Measurements from ENCODE around the gene FHIT. TPM values are rescaled to one million over a fixed set of nuclear protein-coding genes. Genes with fewer than 3 reads are reported as not detected.
"Not testable (repeated sequence)": the region's sequence is repeated elsewhere in the genome, so short reads cannot be mapped to it uniquely, and the experiment has no call there.

Gene FHIT
- polyA plus RNA-seq, 1 donor: 35.8 TPM

DNA sequence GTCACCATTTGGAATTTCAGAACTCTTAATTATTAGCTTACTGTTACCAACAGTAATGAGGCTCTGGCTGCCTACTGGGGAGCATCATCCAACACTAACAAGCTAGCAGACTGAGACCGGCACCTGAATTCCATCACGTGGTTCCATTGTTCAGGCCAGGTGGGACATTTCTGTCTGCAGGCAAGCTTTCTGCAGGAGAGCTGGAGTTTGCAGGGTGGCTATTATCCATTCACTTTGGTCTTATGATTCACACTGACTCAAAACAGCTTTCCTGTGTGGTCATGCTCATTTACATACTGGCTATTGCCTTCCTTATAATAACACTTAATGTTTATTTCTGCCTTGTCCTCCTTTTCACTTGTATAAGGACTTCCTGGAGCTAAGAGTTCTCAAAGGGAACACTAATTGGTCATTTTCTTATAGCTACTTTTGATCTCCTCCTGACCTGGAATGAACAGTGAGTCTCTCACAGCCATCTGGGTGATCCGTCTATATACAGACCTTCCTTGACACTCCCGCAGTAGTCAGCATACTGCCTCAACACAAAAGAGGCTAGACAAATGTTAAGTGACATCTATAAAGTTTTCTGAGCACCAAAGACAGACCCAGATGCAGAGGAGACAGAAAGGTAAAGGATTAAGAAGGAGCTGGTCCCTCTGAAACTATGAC, 695.4 kb downstream of the FHIT start:
- H3K27me3 ChIP-seq (ENCODE audit: control insufficient read depth, insufficient read depth, low read length): no peaks in the 10 kb centered on the region
- no peak overlapping the region for H3K4me3 ChIP-seq (ENCODE audit: low read length)
- DNase-seq: no peak
- H3K4me1 ChIP-seq (ENCODE audit: control insufficient read depth, insufficient read depth, low read length): no peaks in the 10 kb centered on the region
- H3K36me3 ChIP-seq (ENCODE audit: control insufficient read depth, insufficient read depth, low read length): no peaks in the 10 kb centered on the region
- H3K27ac ChIP-seq (ENCODE audit: low read length): no peak overlapping the region
- no CpG with 5 or more reads among the region's 4 CpGs for WGBS (ENCODE audit: insufficient coverage, low lambda C conversion rate)
- H3K9me3 ChIP-seq (ENCODE audit: control insufficient read depth, low read depth, low read length): no peaks in the 10 kb centered on the region

DNA sequence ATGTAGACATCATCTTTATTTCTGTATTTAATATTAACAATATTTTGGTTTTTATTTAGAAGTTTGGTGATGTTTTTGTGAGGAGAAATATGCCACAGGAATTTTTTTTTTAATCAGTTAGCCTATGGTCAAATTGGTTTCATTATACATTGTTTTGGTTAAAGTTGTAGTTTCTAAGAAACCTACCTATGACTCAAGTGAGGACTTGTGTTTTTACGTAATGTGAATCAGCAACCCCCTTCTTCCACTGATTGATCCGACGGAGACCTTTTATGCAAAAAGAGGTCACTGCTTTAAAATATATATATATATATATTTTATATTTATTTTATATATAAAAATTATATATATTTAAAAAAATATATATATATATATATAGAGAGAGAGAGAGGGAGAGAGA, 698.1 kb downstream of the FHIT start:
- no peak overlapping the region for H3K27ac ChIP-seq (ENCODE audit: low read length)
- WGBS (ENCODE audit: insufficient coverage, low lambda C conversion rate): no CpG with 5 or more reads among the region's 3 CpGs
- H3K4me1 ChIP-seq (ENCODE audit: control insufficient read depth, insufficient read depth, low read length): no peaks in the 10 kb centered on the region
- no peak overlapping the region for H3K4me3 ChIP-seq (ENCODE audit: low read length)
- H3K36me3 ChIP-seq (ENCODE audit: control insufficient read depth, insufficient read depth, low read length): no peaks in the 10 kb centered on the region
- no peak for DNase-seq
- H3K27me3 ChIP-seq (ENCODE audit: control insufficient read depth, insufficient read depth, low read length): no peaks in the 10 kb centered on the region
- H3K9me3 ChIP-seq (ENCODE audit: control insufficient read depth, low read depth, low read length): no peaks in the 10 kb centered on the region

DNA sequence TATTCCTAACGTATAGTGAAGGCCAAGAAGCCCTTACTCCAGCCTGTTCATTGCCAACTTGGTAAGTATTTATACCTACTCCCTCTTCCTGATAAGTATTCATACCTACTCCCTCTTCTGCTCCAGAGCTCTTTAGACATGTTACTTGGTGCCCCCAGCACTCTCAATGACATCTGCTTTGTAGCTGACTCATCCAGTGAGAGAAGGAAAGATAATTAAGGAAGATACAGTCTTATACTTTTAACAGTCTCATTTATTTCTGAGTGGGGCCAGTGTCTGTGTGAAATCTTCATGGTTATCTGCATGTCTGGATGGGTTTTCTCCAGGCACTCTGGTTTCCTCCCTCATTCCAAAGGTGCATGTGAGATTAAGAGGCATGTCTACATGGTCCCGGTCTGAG, 698.7 kb downstream of the FHIT start:
- Histone ChIP-seq H3K27me3 (ENCODE audit: control insufficient read depth, insufficient read depth, low read length) (no peaks in the 10 kb centered on the region), H3K4me3 (ENCODE audit: low read length) (no peak overlapping the region), H3K27ac (ENCODE audit: low read length) (no peak overlapping the region), H3K9me3 (ENCODE audit: control insufficient read depth, low read depth, low read length) (no peaks in the 10 kb centered on the region), H3K4me1 (ENCODE audit: control insufficient read depth, insufficient read depth, low read length) (no peaks in the 10 kb centered on the region), H3K36me3 (ENCODE audit: control insufficient read depth, insufficient read depth, low read length) (no peaks in the 10 kb centered on the region)
- no CpG with 5 or more reads among the region's 2 CpGs for WGBS (ENCODE audit: insufficient coverage, low lambda C conversion rate)
- DNase-seq: no peak

DNA sequence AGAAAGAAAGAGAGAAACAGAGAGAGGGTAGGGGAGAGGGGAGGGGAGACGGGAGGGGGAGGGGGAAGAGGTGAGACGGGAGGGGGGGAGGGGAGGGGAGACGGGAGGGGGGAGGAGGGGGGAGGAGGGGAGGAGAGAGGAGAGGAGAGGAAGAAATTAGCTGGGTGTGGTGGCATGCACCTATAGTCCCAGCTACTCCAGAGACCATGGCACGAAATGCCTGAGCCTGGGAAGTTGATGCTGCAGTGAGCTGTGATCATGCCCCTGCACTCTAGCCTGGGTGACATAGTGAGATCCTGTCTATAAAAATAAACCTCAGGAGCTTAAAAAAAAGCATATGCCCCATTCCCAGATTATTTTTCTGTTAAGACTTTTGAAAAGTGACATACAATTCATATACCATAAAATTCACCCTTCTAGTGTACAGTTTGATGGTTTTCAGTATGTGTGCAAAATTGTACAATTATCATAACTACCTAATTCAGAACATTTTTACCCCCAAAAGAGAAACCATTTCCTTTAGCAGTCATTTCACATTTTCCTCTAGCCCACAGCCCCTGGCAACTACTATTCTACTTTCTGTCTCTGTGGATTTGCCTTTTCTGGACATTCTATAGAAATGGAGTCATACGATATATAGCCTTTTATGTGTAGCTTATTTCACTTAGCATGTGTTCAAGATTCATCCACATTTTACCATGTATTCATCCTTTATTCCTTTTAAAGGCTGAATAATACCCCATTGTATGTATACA, 699.6 kb downstream of the FHIT start:
- no peak for DNase-seq
- no peaks in the 10 kb centered on the region for H3K9me3 ChIP-seq (ENCODE audit: control insufficient read depth, low read depth, low read length)
- no peaks in the 10 kb centered on the region for H3K4me1 ChIP-seq (ENCODE audit: control insufficient read depth, insufficient read depth, low read length)
- H3K4me3 ChIP-seq (ENCODE audit: low read length): no peak overlapping the region
- H3K27ac ChIP-seq (ENCODE audit: low read length): no peak overlapping the region
- no peaks in the 10 kb centered on the region for H3K27me3 ChIP-seq (ENCODE audit: control insufficient read depth, insufficient read depth, low read length)
- no peaks in the 10 kb centered on the region for H3K36me3 ChIP-seq (ENCODE audit: control insufficient read depth, insufficient read depth, low read length)
- no CpG with 5 or more reads among the region's 5 CpGs for WGBS (ENCODE audit: insufficient coverage, low lambda C conversion rate)

DNA sequence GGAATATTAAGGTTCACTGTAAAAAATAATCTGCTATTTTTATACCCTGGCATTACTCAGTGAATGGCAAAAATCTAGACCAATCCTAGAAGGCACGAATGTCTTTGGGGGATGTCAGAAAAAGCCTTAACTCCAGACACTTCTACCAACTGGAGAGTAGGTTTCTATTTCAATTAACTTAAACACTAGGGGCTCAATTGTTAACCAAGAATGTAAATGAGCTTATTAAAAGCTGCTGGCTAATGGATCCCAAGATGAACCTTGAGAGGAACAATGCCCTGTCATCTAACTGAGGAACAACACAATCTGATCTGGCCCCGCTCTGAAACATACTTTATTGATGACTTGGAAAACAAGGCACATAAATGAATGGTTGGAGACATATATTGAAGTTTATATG, 701.4 kb downstream of the FHIT start:
- Histone ChIP-seq H3K4me1 (ENCODE audit: control insufficient read depth, insufficient read depth, low read length) (no peaks in the 10 kb centered on the region), H3K4me3 (ENCODE audit: low read length) (no peak overlapping the region), H3K36me3 (ENCODE audit: control insufficient read depth, insufficient read depth, low read length) (no peaks in the 10 kb centered on the region), H3K27me3 (ENCODE audit: control insufficient read depth, insufficient read depth, low read length) (no peaks in the 10 kb centered on the region), H3K27ac (ENCODE audit: low read length) (no peak overlapping the region), H3K9me3 (ENCODE audit: control insufficient read depth, low read depth, low read length) (no peaks in the 10 kb centered on the region)
- DNase-seq: no peak
- no CpG with 5 or more reads among the region's 2 CpGs for WGBS (ENCODE audit: insufficient coverage, low lambda C conversion rate)

DNA sequence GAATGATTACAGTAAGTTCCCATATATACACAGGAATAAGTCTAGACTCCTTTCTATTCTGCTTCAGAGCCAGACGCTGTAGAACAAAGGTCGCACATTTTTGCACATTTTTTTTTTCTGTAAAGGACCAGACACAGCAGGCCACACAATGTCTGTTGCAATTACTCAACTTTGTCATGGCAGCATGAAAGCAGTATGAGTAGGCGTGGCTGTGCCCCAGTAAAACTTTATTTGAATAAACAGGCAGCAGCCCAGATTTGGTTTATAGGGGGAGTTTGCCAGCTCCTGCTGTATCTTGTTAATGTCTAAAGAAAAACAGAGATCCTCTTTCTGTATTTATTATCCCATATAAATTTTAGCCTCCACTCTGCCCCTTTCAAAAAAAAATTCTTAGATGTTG, 708.3 kb downstream of the FHIT start:
- DNase-seq: no peak
- Histone ChIP-seq H3K4me3 (ENCODE audit: low read length) (no peak overlapping the region), H3K36me3 (ENCODE audit: control insufficient read depth, insufficient read depth, low read length) (no peaks in the 10 kb centered on the region), H3K27me3 (ENCODE audit: control insufficient read depth, insufficient read depth, low read length) (no peaks in the 10 kb centered on the region), H3K27ac (ENCODE audit: low read length) (no peak overlapping the region), H3K4me1 (ENCODE audit: control insufficient read depth, insufficient read depth, low read length) (no peaks in the 10 kb centered on the region), H3K9me3 (ENCODE audit: control insufficient read depth, low read depth, low read length) (no peaks in the 10 kb centered on the region)
- WGBS (ENCODE audit: insufficient coverage, low lambda C conversion rate): 90% methylated on average over 2 of the region's 3 CpGs

DNA sequence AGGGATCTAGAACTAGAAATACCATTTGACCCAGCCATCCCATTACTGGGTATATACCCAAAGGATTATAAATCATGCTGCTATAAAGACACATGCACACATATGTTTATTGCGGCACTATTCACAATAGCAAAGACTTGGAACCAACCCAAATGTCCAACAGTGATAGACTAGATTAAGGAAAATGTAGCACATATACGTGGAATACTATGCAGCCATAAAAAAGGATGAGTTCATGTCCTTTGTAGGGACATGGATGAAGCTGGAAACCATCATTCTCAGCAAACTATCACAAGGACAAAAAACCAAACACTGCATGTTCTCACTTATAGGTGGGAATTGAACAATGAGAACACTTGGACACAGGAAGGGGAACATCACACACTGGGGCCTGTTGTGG, 711.9 kb downstream of the FHIT start:
- not testable (repeated sequence) for H3K36me3 ChIP-seq (ENCODE audit: control insufficient read depth, insufficient read depth, low read length); DNase-seq; H3K27me3 ChIP-seq (ENCODE audit: control insufficient read depth, insufficient read depth, low read length); H3K4me1 ChIP-seq (ENCODE audit: control insufficient read depth, insufficient read depth, low read length); H3K4me3 ChIP-seq (ENCODE audit: low read length); H3K27ac ChIP-seq (ENCODE audit: low read length); H3K9me3 ChIP-seq (ENCODE audit: control insufficient read depth, low read depth, low read length)
- no CpG with 5 or more reads among the region's 2 CpGs for WGBS (ENCODE audit: insufficient coverage, low lambda C conversion rate)

DNA sequence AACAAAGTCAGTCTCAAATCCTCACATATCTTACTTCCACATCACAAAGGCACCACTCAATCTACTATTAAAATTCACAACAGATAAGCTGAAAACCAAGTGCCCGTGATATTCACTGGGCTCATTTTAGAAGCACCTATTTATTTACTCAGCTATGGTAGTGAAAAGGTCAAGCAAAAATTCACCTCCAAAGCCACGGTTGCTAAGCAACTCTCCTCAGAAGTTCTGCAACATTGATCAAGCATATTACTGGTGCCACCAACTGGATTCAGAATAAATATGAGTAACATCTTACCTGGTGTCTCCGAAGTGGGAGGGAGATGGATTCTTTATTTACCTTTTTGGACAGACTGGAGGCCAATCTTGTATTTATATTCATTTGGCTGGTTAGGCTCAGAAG, 714.8 kb downstream of the FHIT start:
- no peak overlapping the region for H3K27ac ChIP-seq (ENCODE audit: low read length)
- H3K9me3 ChIP-seq (ENCODE audit: control insufficient read depth, low read depth, low read length): no peaks in the 10 kb centered on the region
- no peaks in the 10 kb centered on the region for H3K27me3 ChIP-seq (ENCODE audit: control insufficient read depth, insufficient read depth, low read length)
- no CpG with 5 or more reads among the region's 3 CpGs for WGBS (ENCODE audit: insufficient coverage, low lambda C conversion rate)
- no peaks in the 10 kb centered on the region for H3K36me3 ChIP-seq (ENCODE audit: control insufficient read depth, insufficient read depth, low read length)
- H3K4me1 ChIP-seq (ENCODE audit: control insufficient read depth, insufficient read depth, low read length): no peaks in the 10 kb centered on the region
- no peak overlapping the region for H3K4me3 ChIP-seq (ENCODE audit: low read length)
- no peak for DNase-seq

DNA sequence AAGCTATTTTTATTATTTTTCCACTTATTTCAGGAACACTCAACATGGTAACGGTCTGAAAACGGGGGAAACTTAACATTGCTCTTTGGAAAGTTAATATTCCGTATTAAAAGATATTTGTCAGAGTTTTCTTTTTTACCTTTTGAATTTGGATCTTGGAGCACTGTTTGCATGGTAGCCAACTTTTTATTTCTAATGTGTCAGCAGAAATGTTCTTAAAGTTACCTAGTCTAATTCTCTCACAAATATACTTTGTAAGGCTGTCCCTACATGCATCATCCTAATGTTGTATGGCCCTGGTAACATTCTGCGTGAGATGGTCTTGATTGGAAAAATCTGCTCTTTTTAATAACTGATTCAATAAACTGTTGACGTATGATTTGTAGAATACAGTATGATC, 719.5 kb downstream of the FHIT start:
- no peak for DNase-seq
- no peaks in the 10 kb centered on the region for H3K36me3 ChIP-seq (ENCODE audit: control insufficient read depth, insufficient read depth, low read length)
- no peaks in the 10 kb centered on the region for H3K27me3 ChIP-seq (ENCODE audit: control insufficient read depth, insufficient read depth, low read length)
- H3K4me3 ChIP-seq (ENCODE audit: low read length): no peak overlapping the region
- H3K27ac ChIP-seq (ENCODE audit: low read length): no peak overlapping the region
- no peaks in the 10 kb centered on the region for H3K4me1 ChIP-seq (ENCODE audit: control insufficient read depth, insufficient read depth, low read length)
- 100% methylated on average over 4 of the region's 5 CpGs for WGBS (ENCODE audit: insufficient coverage, low lambda C conversion rate)
- no peaks in the 10 kb centered on the region for H3K9me3 ChIP-seq (ENCODE audit: control insufficient read depth, low read depth, low read length)

DNA sequence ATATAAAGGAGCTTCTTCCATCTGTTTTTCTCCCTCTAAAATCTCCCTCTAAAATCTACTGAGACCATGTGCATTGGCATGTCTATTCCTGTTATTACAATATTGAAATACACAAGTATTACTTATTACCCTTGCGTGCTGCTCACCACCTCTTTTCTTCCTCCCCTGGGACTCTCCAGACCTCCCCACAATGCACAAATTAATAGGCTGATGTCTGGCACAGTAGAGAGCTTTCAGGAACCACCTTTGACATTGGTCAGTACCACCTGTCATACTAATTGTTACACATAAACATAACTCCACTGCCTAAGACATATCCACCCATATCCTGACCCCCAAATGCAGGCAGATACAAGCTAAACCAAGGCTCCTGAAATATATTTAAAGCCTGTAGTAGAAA, 722.6 kb downstream of the FHIT start:
- no CpG with 5 or more reads among the region's 1 CpG for WGBS (ENCODE audit: insufficient coverage, low lambda C conversion rate)
- no peak for DNase-seq
- no peaks in the 10 kb centered on the region for H3K4me1 ChIP-seq (ENCODE audit: control insufficient read depth, insufficient read depth, low read length)
- H3K27ac ChIP-seq (ENCODE audit: low read length): no peak overlapping the region
- H3K27me3 ChIP-seq (ENCODE audit: control insufficient read depth, insufficient read depth, low read length): no peaks in the 10 kb centered on the region
- H3K9me3 ChIP-seq (ENCODE audit: control insufficient read depth, low read depth, low read length): no peaks in the 10 kb centered on the region
- H3K4me3 ChIP-seq (ENCODE audit: low read length): no peak overlapping the region
- no peaks in the 10 kb centered on the region for H3K36me3 ChIP-seq (ENCODE audit: control insufficient read depth, insufficient read depth, low read length)

DNA sequence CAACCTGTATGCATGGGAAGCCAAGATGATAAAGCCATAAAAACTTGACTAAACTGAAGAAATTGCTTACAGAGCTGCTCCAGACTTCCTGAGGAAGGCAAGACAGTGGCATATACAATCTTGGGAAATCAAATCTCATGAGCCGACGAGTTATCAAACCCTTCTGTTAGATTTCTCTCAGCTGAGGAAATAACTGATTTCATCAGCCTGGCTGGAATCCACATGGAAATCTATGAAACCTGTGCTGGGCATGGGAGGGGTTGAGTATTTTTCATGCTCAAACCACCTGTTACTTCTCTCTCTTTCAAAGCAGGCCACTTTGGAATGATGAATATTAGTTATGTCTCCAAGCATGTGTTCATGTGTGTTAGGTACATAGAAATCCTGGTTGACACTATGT, 727.7 kb downstream of the FHIT start:
- no peaks in the 10 kb centered on the region for H3K36me3 ChIP-seq (ENCODE audit: control insufficient read depth, insufficient read depth, low read length)
- H3K9me3 ChIP-seq (ENCODE audit: control insufficient read depth, low read depth, low read length): no peaks in the 10 kb centered on the region
- no peak overlapping the region for H3K27ac ChIP-seq (ENCODE audit: low read length)
- no CpG with 5 or more reads among the region's 2 CpGs for WGBS (ENCODE audit: insufficient coverage, low lambda C conversion rate)
- DNase-seq: no peak
- H3K4me3 ChIP-seq (ENCODE audit: low read length): no peak overlapping the region
- H3K4me1 ChIP-seq (ENCODE audit: control insufficient read depth, insufficient read depth, low read length): no peaks in the 10 kb centered on the region
- no peaks in the 10 kb centered on the region for H3K27me3 ChIP-seq (ENCODE audit: control insufficient read depth, insufficient read depth, low read length)

All from large intestine (tissue), 3 donors.